GM21423 (cell line): ENCODE measurements around the gene MGMT.

Experiments used
- ATAC-seq: cut with Tn5 transposase; IDR thresholded peaks from one replicate; pipeline ENCODE4 v1.9.1; 2021; ENCODE audit warnings: mild to moderate bottlenecking, moderate library complexity; ENCODE audit not compliant: unreplicated experiment

The MGMT gene

GRCh38 chr10:129450391-129450790 lies 16.6 kb upstream of the MGMT start:
- ATAC-seq: no peak

DNA sequence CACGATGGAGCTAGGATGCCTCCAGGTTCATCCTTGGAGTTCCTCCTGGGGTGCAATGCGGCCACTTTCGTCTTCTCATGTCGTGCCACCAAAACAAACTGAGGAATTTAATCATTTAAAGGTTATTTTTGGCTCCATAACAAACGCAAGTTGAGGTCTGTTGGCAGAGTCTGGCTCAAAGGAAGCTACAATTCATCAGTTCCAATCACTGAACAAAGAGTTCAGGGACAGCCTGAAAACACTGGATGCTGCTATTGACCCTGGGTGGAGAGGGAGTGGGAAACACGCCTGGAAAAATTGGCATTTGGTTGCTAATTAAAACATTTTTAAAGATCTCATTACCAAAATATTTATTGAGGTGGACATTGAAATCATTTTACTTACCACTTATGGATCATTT lies 11.4 kb upstream of the MGMT start:
- no peak for ATAC-seq

- no peak for ATAC-seq
Observed at GRCh38 chr10:129459762-129460539, 7.1 kb upstream of the MGMT start.

DNA sequence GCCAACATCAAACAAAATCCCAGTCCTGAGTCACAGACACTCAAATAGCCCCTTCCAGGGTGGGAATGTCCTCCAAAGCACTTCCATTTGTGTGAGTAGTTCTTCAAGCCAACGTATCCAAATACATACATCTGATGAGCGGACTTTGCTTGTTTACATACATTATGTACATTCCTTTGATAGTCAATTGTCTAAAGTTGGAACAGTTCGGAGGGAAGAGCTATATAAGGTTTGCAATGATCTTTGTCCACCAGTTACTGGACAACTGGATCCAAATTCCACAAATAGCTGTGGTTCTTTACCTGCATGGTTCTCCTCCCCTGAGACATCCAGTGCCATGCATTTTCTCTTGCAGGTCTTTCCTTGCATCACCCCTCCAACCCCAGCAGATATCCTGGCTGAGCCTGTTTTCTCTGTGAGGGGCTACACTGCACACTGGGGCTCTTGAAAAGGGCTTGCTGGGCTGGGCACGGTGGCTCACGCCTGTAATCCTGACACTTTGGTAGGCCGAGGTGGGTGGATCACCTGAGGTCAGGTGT lies 4.7 kb upstream of the MGMT start:
- no peak for ATAC-seq

DNA sequence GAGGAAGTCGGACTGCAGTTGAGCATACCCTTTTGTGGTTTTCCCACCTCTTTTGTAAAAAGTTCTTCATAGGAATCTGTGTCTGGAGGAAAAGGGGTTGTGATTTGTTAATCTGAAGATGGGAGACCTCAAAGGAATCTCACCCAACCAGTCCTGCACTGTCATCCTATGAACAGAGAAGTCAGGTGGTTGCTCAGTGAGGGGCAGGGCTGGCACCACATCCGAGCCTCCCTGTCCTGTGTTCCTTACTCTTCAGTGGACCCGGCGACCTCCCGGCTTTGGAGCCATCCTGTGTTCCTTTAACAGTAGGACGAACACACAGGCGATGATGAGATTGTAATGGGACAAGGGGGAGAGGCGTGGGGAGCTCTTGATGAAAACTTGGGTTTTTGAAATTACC lies 2.8 kb upstream of the MGMT start:
- no peak for ATAC-seq

- ATAC-seq: no peak
Observed at GRCh38 chr10:129465796-129466702, 992 bp upstream of the MGMT start.

DNA sequence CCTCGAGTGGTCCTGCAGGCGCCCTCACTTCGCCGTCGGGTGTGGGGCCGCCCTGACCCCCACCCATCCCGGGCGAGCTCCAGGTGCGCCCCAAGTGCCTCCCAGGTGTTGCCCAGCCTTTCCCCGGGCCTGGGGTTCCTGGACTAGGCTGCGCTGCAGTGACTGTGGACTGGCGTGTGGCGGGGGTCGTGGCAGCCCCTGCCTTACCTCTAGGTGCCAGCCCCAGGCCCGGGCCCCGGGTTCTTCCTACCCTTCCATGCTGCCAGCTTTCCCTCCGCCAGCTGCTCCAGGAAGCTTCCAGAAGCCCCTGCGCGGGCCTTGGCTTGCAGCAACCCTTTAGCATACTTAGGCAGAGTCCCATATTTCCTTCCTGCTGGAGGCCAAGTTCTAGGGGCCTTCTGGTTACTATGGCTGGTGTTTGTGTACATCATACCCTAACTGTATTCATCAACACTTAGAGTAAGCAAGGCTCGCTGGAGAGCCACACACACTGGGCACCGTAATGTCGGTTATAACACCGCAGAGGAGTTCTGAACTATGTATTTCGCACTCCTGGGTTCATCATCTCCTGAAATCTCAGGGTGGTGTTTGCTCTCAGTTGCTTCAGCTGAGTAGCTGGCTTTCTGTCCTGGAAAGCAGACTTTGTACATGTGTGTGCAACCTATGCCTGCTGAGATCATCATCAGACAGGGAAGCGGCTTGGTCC lies 471 bp downstream of the MGMT start:
- ATAC-seq: no peak

GRCh38 chr10:129468187-129468586 lies 1.1 kb downstream of the MGMT start:
- ATAC-seq: no peak

DNA sequence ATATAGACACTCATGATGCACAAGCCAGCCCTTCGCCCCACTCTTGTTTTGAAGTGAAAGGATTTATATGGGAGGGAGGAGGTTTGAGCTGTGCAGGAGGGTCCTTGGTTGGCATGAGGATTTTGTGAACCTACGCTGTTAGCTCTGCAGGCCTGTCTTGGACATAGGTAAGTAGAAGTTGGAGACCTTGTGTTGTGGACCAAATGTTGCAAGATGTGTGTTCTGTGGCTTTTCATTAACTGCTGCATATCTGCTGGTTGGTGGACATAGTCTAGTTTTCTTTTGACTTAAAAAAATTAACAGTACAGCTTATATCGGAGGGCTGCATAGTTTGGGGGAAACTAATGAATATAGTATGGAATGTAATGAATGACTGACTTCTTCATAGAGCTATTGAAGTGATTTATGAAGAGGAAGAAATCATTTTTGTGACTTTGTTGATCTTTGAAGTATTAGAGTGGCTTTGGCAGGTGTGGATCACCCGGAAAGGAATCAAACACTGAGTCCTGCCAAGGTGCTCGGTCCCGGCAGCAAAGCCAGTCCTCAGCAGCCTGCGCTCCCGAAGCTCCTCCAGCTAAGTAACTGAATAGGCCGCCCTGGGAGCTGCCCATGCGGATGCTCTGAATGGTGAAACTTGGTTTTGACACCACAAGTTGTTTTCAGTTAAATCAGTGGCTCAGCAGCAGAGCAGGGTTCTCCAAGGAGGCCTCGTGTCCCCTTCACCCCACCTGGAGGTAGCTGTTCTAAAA lies 3.2 kb downstream of the MGMT start:
- no peak for ATAC-seq

DNA sequence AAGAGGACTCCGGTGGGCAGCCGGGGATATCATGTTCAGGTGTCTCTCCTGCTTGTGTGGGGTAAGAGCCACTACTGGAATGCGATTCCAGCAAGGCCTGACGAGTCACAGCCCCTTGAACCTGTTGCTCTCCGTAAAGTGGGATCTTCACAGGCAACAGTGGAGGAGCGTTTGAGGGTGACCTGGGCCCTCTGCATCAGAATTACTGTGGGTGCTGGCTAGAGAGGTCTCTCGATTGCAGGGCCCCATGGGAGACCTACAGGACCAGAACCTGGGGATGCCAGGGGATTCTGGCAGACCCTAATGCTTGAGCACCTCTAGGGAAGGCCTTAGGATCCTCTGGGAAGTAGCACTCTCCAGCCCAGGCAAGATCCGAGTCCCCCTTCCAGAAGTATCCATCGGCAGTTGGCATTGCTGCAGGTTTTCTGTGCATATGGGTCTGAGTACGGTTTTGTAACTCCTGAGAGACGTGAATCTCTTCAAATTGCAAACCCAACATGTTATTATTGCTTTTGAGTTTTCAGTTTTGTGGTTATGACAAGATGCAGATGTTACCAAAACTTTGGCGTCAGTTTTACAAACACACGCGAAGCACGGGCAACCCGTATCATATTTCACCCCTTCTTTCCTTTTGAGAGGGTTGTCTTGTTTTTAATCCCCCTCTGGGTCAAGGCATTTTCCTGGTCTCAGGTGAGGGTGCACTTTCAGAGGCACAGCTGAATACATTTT lies 4.6 kb downstream of the MGMT start:
- ATAC-seq: no peak

DNA sequence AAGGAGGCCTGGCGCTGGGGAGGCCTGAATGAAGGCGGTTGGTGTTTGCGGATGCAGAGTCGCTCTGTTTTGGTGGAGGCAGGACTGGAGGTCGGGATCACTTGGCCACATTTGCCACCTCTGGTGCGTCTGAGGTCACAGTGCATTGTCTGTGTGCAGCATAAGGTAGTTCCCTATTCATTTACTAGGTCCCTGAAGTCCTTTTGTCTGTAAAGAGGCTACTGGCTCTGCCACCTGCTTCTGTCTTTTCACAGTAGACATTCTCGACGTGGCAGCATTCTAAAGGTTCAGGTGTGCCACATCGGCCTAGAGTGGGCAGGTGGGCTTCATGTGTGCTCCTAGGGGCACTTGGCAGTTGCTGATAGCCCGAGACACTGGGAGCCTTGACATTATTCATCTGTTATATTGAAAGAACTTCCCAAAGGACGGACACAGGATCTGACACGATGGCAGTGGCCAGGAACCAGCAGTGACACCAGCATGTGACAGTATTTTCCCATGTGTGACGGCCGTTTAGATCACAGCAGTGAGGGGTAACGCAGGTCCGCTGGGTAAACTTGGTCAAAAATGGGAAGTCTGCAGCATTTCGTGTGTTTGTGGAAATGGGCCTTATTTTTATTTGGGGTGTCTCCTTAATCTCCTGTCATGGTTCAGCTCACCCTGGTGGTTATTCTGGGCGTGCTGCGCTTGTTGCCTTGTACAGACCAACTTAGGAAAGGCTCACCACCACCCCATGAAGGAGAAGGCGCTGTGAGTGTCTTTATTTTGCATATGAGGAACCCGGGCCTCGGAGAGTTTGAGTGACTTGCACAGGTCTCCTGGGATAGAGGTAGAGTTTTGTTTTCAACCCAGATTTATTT lies 5.9 kb downstream of the MGMT start:
- ATAC-seq: peak; percentile 57

DNA sequence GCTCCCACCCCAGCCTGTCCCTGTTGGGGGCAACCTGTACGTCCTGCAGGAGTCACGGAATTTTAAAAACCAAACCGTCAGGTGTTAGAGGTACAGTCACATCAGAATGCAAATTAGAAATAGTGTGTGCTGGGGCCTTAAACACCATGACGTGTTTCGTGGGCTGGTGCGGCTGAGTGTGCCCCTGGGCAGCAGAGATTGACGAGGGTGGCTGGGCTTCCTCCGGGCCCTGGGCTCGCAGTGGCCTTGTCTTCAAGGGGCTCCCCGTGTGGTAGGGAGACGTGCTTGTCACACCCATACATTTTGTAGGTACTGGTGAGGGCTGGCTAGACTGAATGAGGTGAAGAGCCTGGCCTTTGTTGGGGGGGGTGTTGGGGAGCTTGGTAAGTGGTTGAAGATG lies 7.6 kb downstream of the MGMT start:
- ATAC-seq: no peak

DNA sequence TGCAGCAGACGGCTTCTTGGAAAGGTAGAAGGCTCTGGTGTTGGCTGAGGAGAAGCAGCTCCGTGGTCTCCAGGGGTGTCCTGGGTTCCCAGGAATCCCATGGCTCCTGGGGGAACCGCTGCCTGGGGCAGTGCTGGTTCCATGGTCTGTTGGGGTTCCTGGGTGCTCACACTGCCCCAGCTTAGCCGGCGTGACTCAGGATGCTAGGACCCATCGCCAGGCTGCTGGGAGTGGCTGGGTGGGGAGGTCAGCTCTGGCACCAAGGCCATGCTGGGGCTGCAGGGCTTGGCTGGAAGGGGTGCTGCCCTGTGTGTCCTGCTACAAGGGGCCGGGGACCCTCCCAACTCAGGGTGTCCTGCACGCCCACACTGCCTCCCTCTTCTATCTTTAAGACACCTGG lies 9.4 kb downstream of the MGMT start:
- no peak for ATAC-seq

- ATAC-seq: no peak
Observed at GRCh38 chr10:129477051-129477450, 10.0 kb downstream of the MGMT start.

- no peak for ATAC-seq
Observed at GRCh38 chr10:129481641-129482040, 14.6 kb downstream of the MGMT start.

DNA sequence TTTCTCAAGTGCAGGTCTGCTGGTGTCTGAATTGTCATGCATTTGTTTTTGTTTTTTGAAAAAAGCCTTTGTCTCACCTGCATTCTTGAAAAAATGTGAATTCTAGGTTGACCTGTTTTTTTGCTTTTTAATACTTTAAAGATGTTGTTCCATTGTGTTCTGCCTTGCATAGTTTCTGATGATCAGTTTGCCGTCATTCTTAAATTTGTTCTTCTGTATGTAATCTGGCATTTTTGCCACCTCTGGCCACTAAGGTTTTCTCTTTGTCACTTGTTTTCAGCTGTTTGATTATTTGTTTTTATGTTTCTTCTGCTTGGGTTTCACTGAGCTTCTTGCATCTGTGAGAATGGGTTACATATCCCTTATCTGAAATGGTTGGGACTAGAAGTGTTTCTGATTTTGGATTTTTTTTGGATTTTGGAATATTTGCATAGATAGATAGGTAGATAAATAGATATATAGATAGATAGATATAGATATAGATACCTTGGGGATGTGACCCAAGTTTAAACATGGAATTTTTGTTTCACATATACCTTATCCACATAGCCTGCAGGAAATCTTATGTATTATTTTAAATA lies 16.5 kb downstream of the MGMT start:
- no peak for ATAC-seq

GRCh38 chr10:129486805-129487204 lies 19.8 kb downstream of the MGMT start:
- no peak for ATAC-seq

DNA sequence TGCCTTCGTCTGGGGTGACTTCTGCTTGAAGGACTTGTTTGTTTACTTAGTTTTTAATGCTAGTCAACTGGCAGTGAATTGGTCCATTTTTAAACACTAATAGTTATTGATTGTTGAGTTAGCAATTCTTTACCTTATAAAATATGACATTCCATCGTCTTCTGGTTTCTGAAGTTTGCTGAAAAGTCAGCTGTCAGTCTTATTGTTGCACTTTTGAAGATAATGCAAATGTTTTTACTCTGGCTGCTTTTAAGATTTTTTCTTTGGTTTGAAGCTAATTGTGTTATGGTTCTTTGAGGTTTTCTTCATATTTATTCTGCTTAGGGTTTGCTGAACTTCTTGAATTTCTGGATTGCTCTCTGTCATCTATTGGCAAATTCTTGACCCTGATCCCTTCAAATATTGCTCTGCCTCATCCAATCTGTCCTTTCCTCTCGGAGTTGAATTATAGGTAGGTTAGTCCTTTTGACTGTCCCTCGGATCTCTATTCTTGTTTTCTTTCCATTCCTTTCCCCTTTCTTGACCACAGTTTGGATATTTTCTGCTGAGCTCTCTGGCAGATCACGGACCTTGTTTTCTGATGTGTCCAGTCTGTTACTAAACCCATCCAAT lies 24.2 kb downstream of the MGMT start:
- no peak for ATAC-seq
